HepG2 (cell line): Measurements from ENCODE around the gene PARVB. TPM values are rescaled to one million over a fixed set of nuclear protein-coding genes. Genes with fewer than 3 reads are reported as not detected.

Experiments
- ATAC-seq: fragments of 200-7000 bp; cut with Tn5 transposase; 3 replicates; pipeline ENCODE4 v1.9.1; 2020; ENCODE audit warnings: mild to moderate bottlenecking, moderate library complexity
- BruUV-seq: library from RNA; stranded (reverse); fragments of 400-500 nt; replicated peaks from 2 replicates; lab custom pipeline; 2021; lab: Mats Ljungman, UMichigan
- CTCF ChIA-PET: fragments of 300-600 bp; formaldehyde crosslinking; extraction: SDS; loops from one replicate; lab custom pipeline; 2021; ENCODE audit warnings: low total read pairs, inconsistent platforms, low intra/inter-chr PET ratio; lab: Yijun Ruan, JAX
- POLR2A ChIA-PET: fragments of 350-600 bp; sonication (Branson Sonifier 250); formaldehyde crosslinking; loops from one replicate; lab custom pipeline; 2020; ENCODE audit warnings: antibody characterized with exemption, inconsistent platforms; lab: Yijun Ruan, JAX
- DNase-seq: peaks from one replicate; pipeline ENCODE4 v3.0.0-alpha.2; 2015; ENCODE audit warnings: low spot score
- FAIRE-seq: peaks from 3 replicates; lab custom pipeline; 2011; peaks lifted over from hg19 to GRCh38; lab: Jason Lieb, UNC
- H2AFZ ChIP-seq: one replicate; pipeline ENCODE4 v1.6.1; 2011; ENCODE audit warnings: low read length, inconsistent platforms
- H3K27ac ChIP-seq: fragments of 300-600 bp; 3 replicates; pipeline ENCODE4 v1.8.0; 2011; ENCODE audit warnings: mixed run types, mild to moderate bottlenecking, mixed read lengths, low read length, inconsistent platforms; ENCODE audit not compliant: insufficient read depth; ENCODE audit errors: extremely low read length
- H3K27me3 ChIP-seq, 2 experiments: fragments of 200-600 bp in 1 of 2; 2 replicates in 1 of 2; 3 replicates in 1 of 2; pipeline versions ENCODE4 v1.6.0 to v1.8.0; 2011; ENCODE audit warnings: low read length in 2 of 2, mild to moderate bottlenecking in 2 of 2, moderate library complexity in 2 of 2, inconsistent platforms in 1 of 2; ENCODE audit not compliant: insufficient read depth in 2 of 2, control insufficient read depth in 1 of 2
- H3K36me3 ChIP-seq, 2 experiments: fragments of 200-600 bp in 1 of 2; replicated peaks in 1 of 2; 2 replicates in 1 of 2; 3 replicates in 1 of 2; pipeline versions ENCODE4 v1.5.1 to v1.8.0; 2011; ENCODE audit warnings: low read length in 2 of 2, inconsistent platforms in 1 of 2; ENCODE audit not compliant: insufficient read depth in 2 of 2, control insufficient read depth in 1 of 2
- H3K4me1 ChIP-seq: 2 replicates; pipeline ENCODE4 v1.5.1; 2012; ENCODE audit warnings: low read length, inconsistent platforms; ENCODE audit not compliant: insufficient read depth
- H3K4me2 ChIP-seq: 2 replicates; pipeline ENCODE4 v1.6.0; 2011; ENCODE audit warnings: low read depth, low read length, inconsistent platforms
- H3K4me3 ChIP-seq, 3 experiments: fragments of 200-600 bp in 1 of 3; sonication (generic), shearing (Covaris generic) in 1 of 3; replicated peaks in 1 of 3; 2 replicates each; pipeline ENCODE4 v1.5.1; 2011 to 2016; ENCODE audit warnings: low read length in 3 of 3, inconsistent platforms in 2 of 3, low read depth in 2 of 3, mild to moderate bottlenecking in 2 of 3, control low read depth in 1 of 3, mixed read lengths in 1 of 3; ENCODE audit not compliant: insufficient read depth in 1 of 3
- H3K79me2 ChIP-seq: one replicate; pipeline ENCODE4 v1.6.1; 2011; ENCODE audit warnings: low read length, inconsistent platforms; ENCODE audit not compliant: insufficient read depth
- H3K9ac ChIP-seq: 2 replicates; pipeline ENCODE4 v1.6.0; 2011; ENCODE audit warnings: mild to moderate bottlenecking, low read depth, low read length, inconsistent platforms; ENCODE audit not compliant: insufficient read depth
- H3K9me3 ChIP-seq: 2 replicates; pipeline ENCODE4 v1.5.1; 2012; ENCODE audit warnings: mild to moderate bottlenecking, low read length
- H4K20me1 ChIP-seq: 2 replicates; pipeline ENCODE4 v1.6.0; 2011; ENCODE audit warnings: inconsistent platforms, mild to moderate bottlenecking, low read length, moderate library complexity; ENCODE audit not compliant: insufficient read depth
- ZNF101 ChIP-seq: sonication (generic); formaldehyde crosslinking; IDR thresholded peaks from 2 replicates; pipeline ENCODE4 v1.4.0; 2020; ENCODE audit warnings: mild to moderate bottlenecking, low read depth, missing genetic modification reagents, borderline replicate concordance
- WGBS: methylation state at CpG from one replicate; pipeline ENCODE4 v1.1.6; 2017; ENCODE audit warnings: low lambda C conversion rate; 5-methylcytosine and 5-hydroxymethylcytosine counted together
- in situ Hi-C: cut with HindIII; loops from 2 replicates; pipeline ENCODE4 v1.10.0; 2017; ENCODE audit warnings: low pct_unique_long_range_greater_than_20kb; ENCODE audit not compliant: extremely low pct_ligation_motif_present
- intact Hi-C: fragments of 100-400 bp; cut with micrococcal nuclease; formaldehyde crosslinking; loops from one replicate; pipeline ENCODE4 v1.10.0; 2022; ENCODE audit not compliant: unreplicated experiment
- polyA plus RNA-seq, 8 experiments: library from polyadenylated mRNA; depleted of rRNA in 3 of 8; stranded (reverse) in 7 of 8; unstranded in 1 of 8; fragments of >200 nt; fragmentation: Illumina TruSeq in 4 of 8; extraction: Trizol in 4 of 8; gene quantifications; 2 replicates each; pipeline versions ENCODE4 v1.2.1 to v1.2.3, GENCODE V29; 2011 to 2016; ENCODE audit warnings: low read depth in 4 of 8, missing spikeins in 1 of 8, mixed read lengths in 1 of 8; ENCODE audit not compliant: insufficient read depth in 1 of 8
- total RNA-seq, 5 experiments: library from RNA; depleted of rRNA; stranded (reverse); fragments of >200 nt; fragmentation: Illumina TruSeq; extraction: Trizol; gene quantifications; 2 replicates each; pipeline ENCODE4 v1.2.3, GENCODE V29; 2016; ENCODE audit warnings: low read depth in 1 of 5
- TF ChIP-seq, protein P1 (sequence below): sonication (generic); formaldehyde crosslinking; IDR thresholded peaks from 2 replicates; pipeline ENCODE4 v1.4.0; 2020; ENCODE audit warnings: missing genetic modification reagents, mild to moderate bottlenecking, borderline replicate concordance
- TF ChIP-seq, protein P2 (sequence below): sonication (generic); formaldehyde crosslinking; IDR thresholded peaks from 2 replicates; pipeline ENCODE4 v1.4.0; 2020; ENCODE audit warnings: mild to moderate bottlenecking, missing genetic modification reagents

The PARVB gene
- total and polyA plus RNA-seq, 2 of the 13 experiments (the other 11 are each of a cell fraction or from before 2014, with no cell fraction given), result 0.11 to 0.15 TPM

DNA sequence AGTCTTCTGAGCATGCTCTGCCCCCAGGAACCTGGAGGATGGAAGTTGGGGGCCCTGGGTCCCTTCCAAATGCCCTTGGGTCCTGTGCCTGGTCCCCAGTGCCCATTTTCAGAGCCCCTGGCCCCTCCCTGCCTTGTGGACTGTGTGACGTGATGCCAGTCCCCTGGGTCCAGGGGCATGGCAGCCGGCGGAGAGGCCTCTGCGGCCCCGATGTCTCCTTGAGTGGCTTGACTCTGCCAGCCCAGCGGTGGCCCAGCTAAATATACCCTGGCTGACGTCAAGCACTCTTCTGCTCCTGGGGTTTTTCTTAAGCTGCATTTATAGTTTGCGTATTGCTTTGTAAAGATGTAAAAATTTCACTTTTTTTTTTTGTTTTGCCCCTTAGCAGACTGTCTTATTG is 121.4 kb downstream of the PARVB start:
- Histone ChIP-seq H3K9me3 (no peaks in the 10 kb centered on the region), H3K27me3 (0 out of 5 replicates have a peak, but pooled peaks cover 0 to 2% of the 10 kb centered on the region in 2 experiments), H3K9ac (no peak overlapping the region), H3K4me2 (no peak overlapping the region), H3K4me3 (no peak overlapping the region), H4K20me1 (no peaks in the 10 kb centered on the region), H3K36me3 (no peaks in the 10 kb centered on the region), H3K4me1 (no peaks in the 10 kb centered on the region), H3K79me2 (no peaks in the 10 kb centered on the region), H2AFZ (no peak overlapping the region), H3K27ac (no peak overlapping the region)
- no peak for ATAC-seq
- DNase-seq, result no peak
- 62% methylated on average over 2 of the region's 8 CpGs for WGBS
- BruUV-seq, result no TSS peak
- in situ Hi-C loops, result no loop called here
- CTCF ChIA-PET, result no interaction called here
- POLR2A ChIA-PET, result no interaction called here
- FAIRE-seq, result no peak
- intact Hi-C loops, result no loop called here
- no peak for TF ChIP-seq ZNF101
- TF ChIP-seq, protein P1, sequence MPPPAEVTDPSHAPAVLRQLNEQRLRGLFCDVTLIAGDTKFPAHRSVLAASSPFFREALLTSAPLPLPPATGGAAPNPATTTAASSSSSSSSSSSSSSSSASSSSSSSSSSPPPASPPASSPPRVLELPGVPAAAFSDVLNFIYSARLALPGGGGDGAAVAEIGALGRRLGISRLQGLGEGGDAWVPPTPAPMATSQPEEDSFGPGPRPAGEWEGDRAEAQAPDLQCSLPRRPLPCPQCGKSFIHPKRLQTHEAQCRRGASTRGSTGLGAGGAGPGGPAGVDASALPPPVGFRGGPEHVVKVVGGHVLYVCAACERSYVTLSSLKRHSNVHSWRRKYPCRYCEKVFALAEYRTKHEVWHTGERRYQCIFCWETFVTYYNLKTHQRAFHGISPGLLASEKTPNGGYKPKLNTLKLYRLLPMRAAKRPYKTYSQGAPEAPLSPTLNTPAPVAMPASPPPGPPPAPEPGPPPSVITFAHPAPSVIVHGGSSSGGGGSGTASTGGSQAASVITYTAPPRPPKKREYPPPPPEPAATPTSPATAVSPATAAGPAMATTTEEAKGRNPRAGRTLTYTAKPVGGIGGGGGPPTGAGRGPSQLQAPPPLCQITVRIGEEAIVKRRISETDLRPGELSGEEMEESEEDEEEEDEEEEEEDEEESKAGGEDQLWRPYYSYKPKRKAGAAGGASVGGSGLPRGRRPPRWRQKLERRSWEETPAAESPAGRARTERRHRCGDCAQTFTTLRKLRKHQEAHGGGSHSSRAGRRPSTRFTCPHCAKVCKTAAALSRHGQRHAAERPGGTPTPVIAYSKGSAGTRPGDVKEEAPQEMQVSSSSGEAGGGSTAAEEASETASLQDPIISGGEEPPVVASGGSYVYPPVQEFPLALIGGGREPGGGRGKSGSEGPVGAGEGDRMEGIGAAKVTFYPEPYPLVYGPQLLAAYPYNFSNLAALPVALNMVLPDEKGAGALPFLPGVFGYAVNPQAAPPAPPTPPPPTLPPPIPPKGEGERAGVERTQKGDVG (CRISPR knock-in tag), result no peak
- TF ChIP-seq, protein P2, sequence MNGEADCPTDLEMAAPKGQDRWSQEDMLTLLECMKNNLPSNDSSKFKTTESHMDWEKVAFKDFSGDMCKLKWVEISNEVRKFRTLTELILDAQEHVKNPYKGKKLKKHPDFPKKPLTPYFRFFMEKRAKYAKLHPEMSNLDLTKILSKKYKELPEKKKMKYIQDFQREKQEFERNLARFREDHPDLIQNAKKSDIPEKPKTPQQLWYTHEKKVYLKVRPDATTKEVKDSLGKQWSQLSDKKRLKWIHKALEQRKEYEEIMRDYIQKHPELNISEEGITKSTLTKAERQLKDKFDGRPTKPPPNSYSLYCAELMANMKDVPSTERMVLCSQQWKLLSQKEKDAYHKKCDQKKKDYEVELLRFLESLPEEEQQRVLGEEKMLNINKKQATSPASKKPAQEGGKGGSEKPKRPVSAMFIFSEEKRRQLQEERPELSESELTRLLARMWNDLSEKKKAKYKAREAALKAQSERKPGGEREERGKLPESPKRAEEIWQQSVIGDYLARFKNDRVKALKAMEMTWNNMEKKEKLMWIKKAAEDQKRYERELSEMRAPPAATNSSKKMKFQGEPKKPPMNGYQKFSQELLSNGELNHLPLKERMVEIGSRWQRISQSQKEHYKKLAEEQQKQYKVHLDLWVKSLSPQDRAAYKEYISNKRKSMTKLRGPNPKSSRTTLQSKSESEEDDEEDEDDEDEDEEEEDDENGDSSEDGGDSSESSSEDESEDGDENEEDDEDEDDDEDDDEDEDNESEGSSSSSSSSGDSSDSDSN (CRISPR knock-in tag), result no peak
- TF ChIP-seq, all 625 proteins: peak for 0
